GM03348 (cell line): ENCODE data around the gene CTNNA3.
A peak's percentile ranks its signal among the peaks of the same experiment; 100 is the strongest.

ENCODE experiments used
- DNase-seq: peaks from one replicate; pipeline ENCODE4 v3.0.0; 2012; ENCODE audit warnings: low spot score

The CTNNA3 gene

DNA sequence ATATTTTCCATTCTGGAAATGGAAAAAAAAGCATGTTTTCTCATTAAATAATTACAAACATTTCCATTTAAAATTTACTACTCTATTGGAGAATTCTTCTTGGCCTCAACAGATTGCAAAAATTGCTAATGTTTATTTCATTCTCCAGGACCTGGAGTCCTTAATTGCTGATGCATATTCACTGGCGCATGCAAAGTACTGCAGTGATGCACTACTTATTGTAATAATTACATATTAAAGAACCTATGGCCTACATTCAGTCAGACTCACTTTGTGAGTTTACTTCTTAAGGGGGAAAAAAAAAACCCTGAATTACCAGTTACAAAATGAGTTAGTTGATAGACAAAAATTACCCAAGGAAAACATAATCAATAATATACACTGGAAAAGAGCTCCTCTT, 1161.1 kb downstream of the CTNNA3 start:
- no peak for DNase-seq

DNA sequence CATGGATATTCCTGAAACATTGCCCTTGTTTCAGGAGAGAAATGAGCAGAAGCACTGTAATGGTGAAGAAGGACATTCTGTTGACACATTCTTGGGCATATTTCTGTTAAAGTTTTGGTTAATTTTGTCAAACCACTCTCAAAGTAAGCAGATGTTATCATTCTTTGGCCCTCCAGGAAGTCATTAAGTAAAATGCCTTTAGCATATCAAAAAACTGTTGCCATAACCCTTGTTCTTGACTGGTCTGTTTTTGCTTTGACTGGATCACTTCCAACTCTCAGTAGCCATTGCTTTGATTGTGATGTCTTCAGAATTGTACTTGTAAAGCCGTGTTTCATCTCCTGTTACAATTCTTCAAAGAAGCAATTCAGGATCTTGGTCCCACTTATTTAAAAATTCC, 1174.5 kb downstream of the CTNNA3 start:
- DNase-seq, result no peak

GRCh38 chr10:66519616-66520015, 1176.4 kb downstream of the CTNNA3 start:
- DNase-seq, result no peak

DNA sequence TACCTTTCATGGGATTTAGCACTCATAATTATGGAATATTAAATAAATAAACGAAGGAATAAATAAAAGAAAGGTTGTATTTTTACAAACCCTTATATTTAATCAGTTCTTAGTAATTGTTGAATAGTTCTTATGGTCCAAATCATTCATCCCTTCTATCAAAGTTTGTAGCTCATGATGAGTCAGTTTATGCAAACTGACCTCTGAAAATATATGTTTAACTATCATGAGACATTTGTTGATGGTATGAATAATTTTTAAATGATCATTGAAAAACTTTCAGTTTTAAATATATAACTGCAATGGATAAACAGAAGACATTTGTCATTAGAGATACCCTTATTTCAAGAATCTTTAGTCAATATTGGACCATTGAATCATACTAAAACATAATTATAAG, 1181.3 kb downstream of the CTNNA3 start:
- DNase-seq, result no peak

- no peak for DNase-seq
Measured at GRCh38 chr10:66513504-66513903, 1182.5 kb downstream of the CTNNA3 start.

GRCh38 chr10:66505003-66505657, 1190.9 kb downstream of the CTNNA3 start:
- DNase-seq, result no peak

GRCh38 chr10:66501356-66501755, 1194.6 kb downstream of the CTNNA3 start:
- no peak for DNase-seq

DNA sequence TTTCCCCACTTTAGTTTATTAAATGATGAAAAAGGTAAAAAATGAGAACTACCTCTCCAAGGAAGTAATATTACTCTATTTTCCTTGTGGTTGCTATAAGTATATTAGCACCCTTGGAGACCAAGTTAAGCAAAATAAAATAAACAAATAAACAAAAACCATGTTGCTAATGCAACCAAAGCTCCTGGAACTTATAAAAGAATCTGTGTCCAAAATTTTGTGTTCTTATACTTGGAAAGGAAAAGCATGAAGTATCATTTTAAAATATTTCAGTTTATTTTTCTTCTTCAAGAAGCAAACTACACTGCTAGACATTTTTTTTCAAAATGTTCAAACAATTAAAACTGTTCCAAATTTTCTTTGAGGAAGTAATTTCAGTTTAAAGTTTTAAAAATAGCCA, 1212.0 kb downstream of the CTNNA3 start:
- DNase-seq, result no peak

DNA sequence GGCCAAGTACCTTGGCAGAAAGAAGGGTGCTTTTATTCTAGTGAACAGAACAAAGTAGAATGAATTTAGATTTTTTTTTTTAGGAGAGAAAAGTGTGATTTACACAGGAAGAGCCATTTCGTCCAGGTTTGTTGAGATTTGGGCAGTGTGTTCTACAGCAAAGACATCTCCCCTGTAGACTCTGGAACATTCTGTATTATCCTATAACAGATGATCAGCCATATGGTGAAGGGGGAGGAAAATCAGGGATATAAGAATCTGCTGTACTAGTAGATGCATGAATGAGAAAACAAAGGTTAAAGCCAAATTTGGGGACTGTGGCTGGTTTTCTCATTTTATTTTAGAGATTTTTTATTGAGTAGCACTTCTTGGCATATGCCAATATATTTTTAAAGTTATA, 1223.8 kb downstream of the CTNNA3 start:
- no peak for DNase-seq

DNA sequence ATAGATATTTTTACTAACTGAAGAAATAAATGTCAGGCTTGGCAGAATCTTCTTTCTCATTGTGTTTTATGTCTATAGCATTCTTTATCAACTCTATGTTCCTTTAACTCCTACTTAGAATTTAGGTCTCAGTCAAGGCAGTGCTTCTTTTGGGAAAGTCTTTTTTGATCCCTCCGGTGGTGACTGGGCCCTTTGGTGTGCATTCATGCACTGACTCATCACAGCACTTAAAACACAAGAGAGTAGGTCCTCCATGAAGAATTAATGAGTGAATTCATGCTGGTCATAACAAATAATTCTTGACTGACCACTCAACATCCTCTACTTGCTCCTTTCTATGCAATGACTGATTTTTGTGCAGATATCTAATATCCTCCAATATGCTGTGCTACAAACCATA, 1229.0 kb downstream of the CTNNA3 start:
- DNase-seq, result no peak

GRCh38 chr10:66466622-66467021, 1229.4 kb downstream of the CTNNA3 start:
- DNase-seq, result no peak

GRCh38 chr10:66463611-66464010, 1232.4 kb downstream of the CTNNA3 start:
- no peak for DNase-seq

DNA sequence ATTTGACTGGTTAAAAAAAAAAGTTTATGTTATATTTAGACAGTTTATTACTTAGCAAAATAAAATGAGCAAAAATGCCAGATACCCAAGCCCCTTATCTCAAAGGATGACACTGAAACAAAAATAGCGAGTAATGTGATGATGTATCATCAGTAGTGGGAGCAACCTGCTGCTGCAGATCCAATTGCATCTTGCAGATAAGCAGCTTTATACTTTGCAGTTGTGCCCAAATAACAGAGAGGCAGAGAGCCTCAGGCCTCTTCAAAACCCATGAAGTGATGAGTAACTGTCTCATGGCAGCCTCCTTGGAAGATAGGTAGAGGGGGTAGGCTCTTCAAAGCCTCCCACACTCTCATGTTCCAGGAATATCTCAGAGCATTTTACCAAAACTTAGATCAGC, 1238.4 kb downstream of the CTNNA3 start:
- no peak for DNase-seq

DNA sequence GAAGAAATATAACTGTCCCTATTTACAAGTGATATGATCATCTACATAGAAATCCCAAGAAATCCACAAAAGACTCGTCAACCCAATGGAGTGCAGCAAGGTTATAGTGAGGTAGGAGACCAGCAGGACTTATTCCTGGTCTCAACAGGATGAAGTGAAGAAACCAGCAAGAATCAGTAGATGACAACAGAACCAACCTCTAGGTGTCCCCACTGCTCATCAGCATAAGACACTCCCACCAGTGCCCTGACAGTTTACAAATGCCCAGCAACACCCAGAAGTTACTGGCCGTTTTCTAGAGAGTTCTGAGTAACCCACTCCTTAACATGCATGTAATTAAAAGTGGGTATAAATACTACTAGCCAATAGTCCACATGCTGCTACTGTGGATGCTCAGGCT, 1240.7 kb downstream of the CTNNA3 start:
- DNase-seq, result peak; percentile 2

GRCh38 chr10:66440568-66440967, 1255.4 kb downstream of the CTNNA3 start:
- no peak for DNase-seq

- no peak for DNase-seq
Measured at GRCh38 chr10:66414943-66415342, 1281.1 kb downstream of the CTNNA3 start.

DNA sequence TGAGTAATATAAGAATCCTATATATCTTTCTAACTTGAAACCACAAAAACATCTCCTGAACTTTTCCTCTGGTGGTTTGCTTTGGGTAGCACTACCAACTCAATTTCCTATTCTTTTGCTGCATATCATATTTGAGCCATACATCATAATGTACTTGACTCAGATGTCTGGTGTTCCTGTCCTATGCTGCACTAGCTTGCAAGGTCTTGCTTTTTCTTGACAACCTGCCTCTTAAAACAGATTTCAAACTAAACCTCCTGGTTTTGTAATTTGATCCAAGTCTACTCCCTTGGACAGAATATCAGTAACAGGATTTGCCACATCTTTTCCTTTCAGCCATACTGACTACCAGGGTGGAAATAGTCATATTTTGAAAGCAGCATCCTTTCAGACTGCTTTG, 1290.4 kb downstream of the CTNNA3 start:
- no peak for DNase-seq

GRCh38 chr10:66398669-66399068, 1297.3 kb downstream of the CTNNA3 start:
- no peak for DNase-seq

DNA sequence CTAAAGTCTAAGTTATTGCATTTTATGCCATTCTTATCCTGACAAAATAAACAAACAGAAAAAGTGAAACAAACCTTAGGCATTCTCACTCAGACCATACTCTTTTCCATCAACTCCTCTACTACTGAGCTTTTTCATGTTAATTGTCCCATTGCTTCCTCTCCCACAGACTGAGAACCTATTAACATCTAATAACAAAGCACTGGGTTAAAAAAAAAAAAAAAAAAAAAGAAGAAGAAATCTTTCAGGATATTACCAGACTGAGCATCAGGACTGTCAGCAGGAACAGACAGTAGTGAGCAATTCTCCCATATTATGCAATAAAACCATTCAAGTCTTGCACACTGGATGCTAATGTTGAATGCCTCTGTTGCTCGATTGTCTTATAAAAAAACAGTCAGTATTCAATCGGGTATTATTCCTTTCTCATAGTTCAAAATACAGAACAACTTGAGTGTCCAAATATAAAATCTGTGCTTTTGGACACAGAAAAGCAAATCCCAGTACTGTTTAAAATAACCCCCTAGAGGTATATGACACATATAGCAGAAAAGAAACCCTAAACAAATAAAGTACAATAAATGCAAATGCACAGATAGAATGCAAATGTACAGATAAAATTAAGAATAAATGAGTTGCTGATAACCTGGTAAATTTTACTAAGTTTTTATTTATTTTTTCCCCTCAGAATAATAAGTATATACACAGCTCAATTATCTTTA, 1301.5 kb downstream of the CTNNA3 start:
- no peak for DNase-seq

- no peak for DNase-seq
Measured at GRCh38 chr10:66390926-66391325, 1305.1 kb downstream of the CTNNA3 start.

GRCh38 chr10:66381045-66381444, 1315.0 kb downstream of the CTNNA3 start:
- DNase-seq, result no peak

DNA sequence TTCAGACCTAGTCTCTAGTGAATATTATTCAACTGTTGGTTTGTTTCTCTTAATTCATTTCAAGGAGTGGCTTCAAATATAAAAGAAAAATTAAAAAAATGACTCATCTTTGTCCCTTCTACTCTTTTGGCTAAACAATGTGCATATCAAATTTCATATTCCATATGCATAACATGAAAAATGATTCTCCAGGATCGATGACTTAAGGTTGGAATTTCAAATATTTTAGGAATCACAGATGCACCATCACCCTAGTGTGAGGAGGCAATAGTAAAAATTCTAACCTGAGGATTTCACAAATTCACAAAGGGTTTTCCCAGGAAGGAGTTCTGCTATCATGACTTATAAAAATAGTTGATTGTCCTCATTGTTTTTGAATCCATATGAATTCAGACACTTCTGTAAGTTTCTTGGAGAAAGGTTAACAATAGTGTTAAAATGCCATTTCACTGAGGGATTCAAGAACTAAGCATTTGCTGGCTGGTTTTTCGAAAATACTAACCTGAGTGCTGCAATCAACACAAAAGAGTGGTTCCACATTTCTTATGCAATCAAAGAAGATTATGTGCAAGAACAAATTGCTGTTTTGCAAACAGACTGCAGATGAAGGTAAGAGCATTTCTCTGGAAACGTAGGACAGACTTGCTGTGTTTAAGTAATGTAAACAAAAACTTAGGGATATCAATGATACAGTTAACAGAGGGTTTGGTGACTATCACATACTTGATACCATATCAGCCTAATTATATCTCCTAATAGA, 1317.7 kb downstream of the CTNNA3 start:
- no peak for DNase-seq

GRCh38 chr10:66368146-66368545, 1327.8 kb downstream of the CTNNA3 start:
- no peak for DNase-seq
